GM19035 (cell line): Measurements from ENCODE around the gene CRHR1.
"Not testable (repeated sequence)": the region's sequence is repeated elsewhere in the genome, so short reads cannot be mapped to it uniquely, and the experiment has no call there.

ENCODE experiments used
- ATAC-seq: cut with Tn5 transposase; IDR thresholded peaks from one replicate; pipeline ENCODE4 v1.9.1; 2021; ENCODE audit not compliant: unreplicated experiment

CRHR1 gene

DNA sequence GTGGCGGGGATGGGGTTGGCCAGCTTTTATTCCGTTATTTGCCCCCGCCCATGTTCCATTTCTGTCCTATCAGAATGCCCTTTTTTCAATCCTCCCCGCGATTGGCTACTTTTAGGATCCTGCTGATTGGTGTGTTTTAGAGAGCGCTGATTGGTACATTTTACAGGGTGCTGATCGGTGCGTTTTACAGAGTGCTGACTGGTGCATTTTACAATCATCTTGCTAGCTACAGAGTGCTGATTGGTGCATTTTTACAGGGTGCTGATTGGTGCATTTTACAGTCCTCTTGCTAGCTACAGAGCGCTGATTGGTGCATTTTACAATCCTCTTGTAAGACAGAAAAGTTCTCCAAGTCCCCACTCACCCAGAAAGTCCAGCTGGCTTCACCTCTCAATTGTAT is 78.0 kb downstream of the CRHR1 start:
- ATAC-seq = not testable (repeated sequence)

DNA sequence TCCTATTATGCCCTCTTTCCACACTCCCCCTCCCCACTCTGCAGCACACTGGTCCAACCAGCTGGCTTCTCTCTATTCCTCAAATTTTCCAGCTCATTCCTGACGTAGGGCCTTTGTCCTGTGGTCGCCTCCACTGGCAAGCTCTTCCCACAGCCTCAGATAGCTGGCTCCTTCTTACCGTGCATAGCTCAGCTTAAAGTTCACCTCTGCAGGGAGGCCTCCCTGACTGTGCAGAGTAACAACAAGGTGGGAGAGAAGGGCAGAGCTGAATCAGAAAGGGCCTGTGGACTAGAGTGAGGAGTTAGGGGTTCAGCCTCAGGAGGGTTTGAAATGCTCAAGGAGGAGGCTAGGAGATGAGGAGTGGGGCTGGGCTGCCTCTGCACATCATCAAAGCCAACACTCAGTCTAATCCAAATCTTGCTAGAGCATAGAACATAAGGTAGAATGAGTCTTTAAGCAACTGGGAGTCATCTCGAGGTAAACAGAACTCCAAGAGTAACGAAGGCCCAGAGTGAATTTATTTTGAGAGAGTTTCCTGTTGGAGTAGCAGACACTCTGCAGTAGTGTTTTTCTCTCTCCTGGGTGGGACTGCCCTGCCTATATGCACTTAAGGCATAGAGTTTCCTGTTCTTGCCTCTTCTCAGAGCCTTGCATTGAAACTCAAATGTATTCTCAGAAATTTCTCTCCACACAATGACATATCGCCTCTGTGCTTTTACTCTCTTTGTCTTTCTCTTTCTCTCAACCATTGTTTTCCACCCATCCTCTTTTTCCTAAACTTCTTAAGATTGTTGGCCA is 79.9 kb downstream of the CRHR1 start:
- no peak for ATAC-seq

DNA sequence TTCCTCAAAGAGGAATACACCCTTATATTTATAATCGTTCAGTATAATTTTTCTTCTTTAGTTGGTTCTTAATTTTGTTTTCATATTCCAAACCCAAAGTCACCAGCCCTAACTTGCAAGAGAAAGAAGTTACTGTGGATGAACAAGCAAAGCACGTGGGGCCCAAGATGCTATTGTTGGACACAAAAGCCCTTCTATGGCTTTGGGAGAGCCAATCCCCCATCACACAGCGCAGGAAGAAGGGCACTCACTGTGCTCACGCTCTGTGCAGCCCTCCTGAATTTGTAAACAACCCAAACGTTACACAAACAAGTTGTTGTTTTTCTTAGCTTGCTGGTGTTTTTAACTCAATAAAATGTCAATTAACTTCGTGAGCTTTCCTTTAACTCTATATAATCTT is 83.1 kb downstream of the CRHR1 start:
- ATAC-seq = no peak

DNA sequence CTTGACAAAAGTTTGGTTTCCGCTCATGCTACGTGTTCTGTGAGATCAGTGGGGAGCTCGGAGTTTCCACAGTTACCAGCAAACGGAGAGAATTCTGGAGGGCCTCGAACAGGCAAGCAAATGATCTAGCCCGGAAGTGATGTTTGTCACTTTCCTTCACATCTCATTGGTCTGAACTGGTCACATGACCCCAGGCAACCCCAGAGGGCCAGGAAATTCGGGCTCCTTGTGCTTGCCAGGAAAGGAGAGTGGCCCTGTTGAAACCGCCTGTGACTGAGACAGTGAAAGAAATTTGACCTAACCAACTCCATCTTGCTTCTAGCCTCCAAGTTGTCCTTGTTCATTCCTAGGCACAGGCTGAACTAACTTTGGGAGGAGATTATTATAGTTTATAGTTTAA is 83.6 kb downstream of the CRHR1 start:
- no peak for ATAC-seq

DNA sequence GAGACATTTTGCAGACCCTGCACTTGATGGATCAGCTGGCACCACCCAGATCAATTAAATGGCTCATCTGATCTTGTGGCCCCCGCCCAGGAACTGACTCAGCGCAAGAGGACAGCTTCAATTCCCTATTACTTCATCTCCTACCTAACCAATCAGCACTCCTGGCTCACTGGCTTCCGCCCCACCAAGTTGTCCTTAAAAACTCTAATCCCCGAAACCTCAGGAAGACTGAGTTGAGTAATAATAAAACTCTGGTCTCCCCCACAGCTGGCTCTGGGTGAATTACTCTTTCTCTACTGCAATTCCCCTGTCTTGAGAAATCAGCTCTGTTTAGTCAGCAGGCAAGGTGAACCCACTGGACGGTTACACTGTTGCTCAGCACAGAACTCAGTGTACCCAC is 84.2 kb downstream of the CRHR1 start:
- no peak for ATAC-seq

DNA sequence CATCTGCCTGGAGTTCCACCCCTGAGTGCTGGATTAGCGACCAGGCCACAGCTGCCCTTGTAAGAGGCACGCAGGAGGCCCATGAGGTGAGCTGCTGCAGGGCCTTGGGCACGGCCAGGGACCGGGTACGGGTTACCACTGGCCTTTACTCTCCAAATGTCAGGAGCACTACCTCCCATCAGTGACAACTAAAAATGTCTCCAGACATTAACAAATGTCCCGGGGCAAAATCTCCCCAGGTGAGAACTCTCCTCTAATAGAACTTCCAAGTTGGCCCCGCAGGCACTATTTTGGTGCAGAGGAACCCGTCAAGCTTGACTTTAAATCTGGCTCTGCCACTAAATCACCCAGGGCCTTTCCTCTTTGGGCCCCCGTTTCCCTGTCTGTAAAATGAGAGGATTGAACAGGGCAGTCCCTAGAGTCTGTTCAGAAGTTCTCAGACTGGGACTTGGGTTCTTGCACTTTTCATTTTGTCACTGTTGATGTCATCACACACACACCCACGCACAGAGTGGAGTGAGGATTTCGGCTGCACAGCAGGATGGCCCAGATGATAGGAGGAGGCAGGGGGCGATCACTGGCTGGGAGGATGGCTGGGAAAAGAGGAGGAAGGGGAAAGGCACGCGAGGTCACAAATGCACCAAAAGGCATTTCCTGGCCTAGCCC is 85.7 kb downstream of the CRHR1 start:
- no peak for ATAC-seq

GRCh38 chr17:45870342-45870974 is 86.3 kb downstream of the CRHR1 start:
- no peak for ATAC-seq

DNA sequence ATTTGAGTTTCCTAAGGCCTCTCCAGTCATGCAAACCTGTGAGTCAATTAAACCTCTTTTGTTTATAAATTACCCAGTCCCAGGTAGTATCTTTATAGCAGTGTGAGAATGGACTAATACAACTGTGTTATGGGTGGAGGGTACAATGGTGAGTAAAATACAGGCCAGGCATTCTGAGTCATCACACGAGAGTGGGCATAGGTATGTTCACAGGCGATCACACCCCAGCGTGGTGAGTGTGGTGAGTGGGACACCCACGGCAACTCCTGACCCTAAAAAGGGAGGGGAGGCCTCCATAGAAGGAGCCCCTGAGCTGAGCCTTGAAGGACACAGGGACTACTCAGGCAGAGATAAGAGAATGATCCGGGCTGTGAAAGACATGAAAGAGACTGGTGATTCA is 87.6 kb downstream of the CRHR1 start:
- ATAC-seq = no peak

DNA sequence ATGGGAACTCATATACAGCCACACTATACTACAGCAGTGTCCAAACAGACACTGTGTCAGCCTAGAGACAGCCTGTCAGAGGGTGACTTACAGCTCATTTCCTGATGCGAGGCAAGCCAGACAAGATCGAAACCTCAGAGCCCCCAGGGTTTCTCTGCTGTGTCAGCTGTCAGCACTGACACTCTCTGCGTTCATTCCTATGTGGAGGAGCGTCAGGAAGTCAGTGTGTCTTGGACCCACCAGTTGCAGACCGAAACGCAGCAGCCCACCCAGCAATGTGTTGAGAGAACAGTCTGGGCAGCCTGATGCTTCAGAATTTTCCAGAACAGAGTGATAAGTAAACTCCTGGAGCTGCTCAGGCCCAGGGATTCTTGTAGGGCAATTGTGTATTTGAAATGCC is 89.6 kb downstream of the CRHR1 start:
- ATAC-seq = no peak

DNA sequence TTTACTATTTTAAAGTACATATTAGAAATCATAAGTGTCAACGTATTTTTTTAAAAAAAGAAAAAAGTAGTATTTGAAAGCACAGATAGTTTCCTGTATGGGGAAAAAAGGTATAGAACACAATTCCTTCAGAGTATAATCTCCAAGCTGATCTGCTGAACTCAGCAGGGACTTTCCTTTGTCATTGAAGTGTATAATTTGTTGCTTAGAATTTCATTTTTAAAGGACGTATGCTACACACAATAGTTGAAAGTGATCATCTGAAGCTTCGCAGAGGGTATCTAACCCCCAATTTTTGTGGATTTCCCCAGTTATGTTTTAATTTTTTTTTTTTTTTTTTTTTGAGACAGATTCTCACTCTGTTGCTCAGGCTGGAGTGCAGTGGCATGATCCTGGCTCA is 90.0 kb downstream of the CRHR1 start:
- no peak for ATAC-seq

DNA sequence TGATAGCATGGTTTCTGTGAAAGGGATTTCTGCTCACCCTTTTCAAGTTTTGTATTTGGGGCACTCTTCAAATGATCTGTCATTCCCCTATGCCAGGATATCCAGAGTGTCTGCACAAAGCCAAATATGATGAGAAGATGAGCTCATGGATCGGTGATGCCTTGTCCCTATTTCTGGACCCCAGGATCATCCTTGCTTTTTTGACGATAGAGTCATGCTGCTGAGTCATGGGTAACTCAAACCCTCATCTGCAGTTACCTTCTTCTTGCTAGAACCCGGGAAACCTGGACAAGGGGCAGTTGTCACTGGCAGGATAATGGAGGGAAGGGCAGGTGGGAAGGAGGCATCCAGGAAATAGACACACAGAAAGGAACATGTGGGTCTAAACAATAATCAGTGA is 92.4 kb downstream of the CRHR1 start:
- no peak for ATAC-seq

DNA sequence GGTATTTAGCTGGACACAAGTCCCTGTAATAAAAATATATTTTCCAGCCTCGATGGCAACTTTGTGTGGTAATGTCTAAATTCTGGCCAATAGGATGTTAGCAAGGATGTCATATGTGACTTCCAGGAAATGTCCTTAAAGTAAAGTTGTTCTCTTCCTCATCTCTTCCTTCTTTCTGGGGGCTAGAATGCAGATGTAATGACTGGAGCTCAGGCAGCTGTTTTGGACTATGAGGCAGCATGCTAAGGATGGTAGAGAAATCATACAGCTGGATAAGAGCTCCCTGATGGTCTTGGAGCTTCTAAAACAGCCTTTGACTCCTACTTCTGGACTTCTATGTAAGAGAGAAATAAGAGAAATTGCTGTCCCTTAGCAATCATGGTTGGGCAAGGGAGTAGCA is 93.3 kb downstream of the CRHR1 start:
- ATAC-seq = no peak

- no peak for ATAC-seq
Observed at GRCh38 chr17:45883063-45883462, 98.9 kb downstream of the CRHR1 start.
